Stimulated activated CD4-positive, alpha-beta T cell treated with anti-CD3 and anti-CD28 coated beads, Interleukin-4, amount 100 ng/mL, for 48 hours (primary cell): ENCODE measurements around the gene GGT5.
"Not testable (repeated sequence)": the region's sequence is repeated elsewhere in the genome, so short reads cannot be mapped to it uniquely, and the experiment has no call there.

ENCODE experiments used
- DNase-seq, 2 donors: peaks; one replicate each; pipeline ENCODE4 v3.0.0-alpha.2; 2020; ENCODE audit warnings: low read depth in 2 of 2

Gene GGT5

GRCh38 chr22:24232725-24233124 lies 12.2 kb downstream of the GGT5 start:
- DNase-seq: no peak

DNA sequence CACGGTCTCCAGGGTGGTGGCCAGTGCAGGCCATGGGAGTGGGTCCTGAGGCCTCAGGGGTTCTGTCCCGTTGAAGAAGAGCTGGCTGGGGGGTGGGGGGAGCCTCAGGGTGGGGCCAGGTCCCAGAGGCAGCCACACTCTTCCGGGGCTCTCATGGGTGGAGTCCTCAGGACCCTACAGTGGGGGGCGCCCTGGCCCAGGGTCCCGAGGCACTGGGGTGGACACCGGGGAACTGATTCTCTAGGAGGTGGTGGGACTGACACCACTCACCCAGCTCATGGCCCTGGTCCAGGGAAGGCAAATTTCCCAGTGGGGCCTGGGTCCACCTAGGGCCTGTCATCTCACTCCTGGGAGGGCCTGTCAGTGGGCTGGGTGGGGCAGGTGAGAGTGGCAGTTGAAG lies 12.8 kb downstream of the GGT5 start:
- no peak for DNase-seq

GRCh38 chr22:24231706-24232105 lies 13.2 kb downstream of the GGT5 start:
- DNase-seq: no peak

DNA sequence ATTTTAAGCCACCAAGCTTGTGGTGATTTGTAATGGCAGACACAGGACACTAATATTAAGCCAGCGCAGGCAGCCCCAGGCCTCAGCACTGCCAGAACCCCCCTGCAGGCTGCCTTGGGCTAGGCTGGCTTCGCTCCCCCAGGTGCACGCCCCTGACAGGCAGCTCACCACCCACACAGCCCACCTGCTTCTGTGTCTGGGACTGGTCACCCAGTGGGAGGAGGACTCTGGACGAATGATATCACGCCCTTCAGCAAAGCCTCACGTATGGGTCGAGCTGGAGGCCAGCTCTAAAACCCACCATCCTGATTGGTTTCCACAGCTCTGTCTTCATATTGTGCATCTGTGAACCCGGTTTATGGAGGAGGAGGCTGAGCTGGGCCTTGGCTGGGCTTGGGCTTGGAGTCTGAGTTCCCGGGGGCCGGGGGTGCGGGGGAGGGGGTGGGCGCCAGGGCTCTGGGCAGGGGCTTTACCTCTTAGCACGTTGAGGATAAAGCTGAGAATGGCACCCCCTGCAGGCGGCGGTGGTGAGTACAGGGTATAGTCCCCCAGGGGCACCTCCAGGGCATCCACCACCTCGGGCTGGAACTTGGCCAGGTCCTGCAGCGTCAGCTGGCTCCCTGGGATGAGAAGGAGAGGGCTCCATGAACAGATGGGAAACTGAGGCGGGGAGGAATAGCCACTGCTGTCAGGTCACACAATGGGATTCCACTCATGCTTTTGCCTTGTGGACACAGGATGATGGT lies 13.8 kb downstream of the GGT5 start:
- DNase-seq: peak; percentile 62 to 74

GRCh38 chr22:24225951-24226350 lies 18.9 kb downstream of the GGT5 start:
- DNase-seq: no peak

DNA sequence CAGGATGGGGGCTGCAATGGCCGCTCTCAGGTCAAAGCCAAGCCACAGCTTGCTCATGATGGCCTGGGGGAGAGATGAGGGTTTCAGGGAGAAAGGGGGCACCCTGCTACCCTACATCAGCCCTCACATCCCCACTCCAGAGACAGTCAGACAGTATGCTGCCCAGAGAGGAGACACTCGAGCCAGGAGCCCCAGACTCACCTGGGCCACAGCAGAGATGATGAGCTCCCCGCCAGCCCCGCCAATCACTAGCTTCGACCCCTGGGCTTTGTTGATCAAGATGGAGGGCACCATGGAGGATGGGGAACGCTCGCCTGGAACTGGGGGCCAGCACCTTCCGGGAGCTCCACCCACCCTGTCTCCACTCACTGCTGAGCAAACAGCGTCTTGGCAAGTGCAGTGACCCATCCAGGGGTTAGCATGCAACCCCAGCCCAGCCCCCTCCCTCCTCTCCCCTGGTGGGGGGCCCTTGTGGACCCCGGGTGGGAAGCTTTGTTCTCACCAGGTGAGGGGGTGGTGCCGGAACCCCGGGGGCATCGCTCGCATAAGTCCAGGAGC lies 19.8 kb downstream of the GGT5 start:
- DNase-seq: no peak

- DNase-seq: no peak
These were observed 20.4 kb downstream of the GGT5 start for GRCh38 chr22:24224468-24224867.

GRCh38 chr22:24219750-24220149 lies 25.1 kb downstream of the GGT5 start:
- no peak for DNase-seq

- no peak for DNase-seq
These were observed 27.5 kb downstream of the GGT5 start for GRCh38 chr22:24217384-24217783.

DNA sequence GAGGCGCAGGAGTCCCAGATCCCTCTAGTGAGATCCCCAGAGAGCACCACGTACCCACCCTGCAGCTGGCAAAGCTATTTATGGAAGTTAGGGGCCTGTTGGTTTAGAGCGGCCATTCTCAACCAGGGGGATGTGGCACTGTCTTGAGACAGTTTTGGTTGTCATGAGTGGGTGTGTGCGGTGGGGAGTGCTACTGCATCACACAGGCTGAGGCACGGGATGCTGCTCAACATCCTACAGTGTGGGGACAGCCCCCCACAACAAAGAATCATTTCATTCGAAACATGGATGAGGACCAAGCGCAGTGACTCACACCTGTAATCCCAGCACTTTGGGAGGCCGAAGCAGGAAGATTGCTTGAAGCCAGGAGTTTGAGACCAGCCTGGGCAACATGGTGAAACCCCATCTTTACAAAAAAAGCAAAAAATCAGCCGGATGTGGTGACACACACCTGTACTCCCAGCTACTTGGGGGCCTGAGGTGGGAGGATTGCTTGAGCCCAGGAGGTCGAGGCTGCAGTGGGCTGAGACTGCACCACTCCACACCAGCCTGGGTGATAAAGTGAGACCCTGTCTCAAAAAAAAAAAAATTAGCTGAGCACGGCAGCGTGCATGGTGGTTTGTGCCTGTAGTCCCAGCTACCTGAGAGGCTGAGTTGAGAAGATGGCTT lies 28.2 kb downstream of the GGT5 start:
- no peak for DNase-seq

- no peak for DNase-seq
These were observed 30.2 kb downstream of the GGT5 start for GRCh38 chr22:24214467-24215285.

DNA sequence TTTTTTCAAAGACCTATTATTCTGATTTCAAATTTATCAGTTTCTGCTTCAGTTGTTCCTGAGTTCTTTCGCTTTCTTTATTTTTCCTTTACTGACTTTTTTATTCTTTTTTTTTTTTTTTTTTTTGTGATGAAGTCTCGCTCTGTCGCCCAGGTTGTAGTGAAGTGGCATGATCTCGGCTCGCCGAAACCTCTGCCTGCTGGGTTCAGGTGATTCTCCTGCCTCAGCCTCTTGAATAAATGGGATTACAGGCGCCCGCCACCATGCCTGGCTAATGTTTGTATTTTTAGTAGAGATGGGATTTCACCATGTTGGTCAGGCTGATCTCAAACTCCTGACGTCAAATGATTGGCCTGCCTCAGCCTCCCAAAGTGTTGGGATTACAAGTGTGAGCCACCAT lies 31.8 kb downstream of the GGT5 start:
- DNase-seq: not testable (repeated sequence)

- not testable (repeated sequence) for DNase-seq
These were observed 33.2 kb downstream of the GGT5 start for GRCh38 chr22:24211716-24212115.

DNA sequence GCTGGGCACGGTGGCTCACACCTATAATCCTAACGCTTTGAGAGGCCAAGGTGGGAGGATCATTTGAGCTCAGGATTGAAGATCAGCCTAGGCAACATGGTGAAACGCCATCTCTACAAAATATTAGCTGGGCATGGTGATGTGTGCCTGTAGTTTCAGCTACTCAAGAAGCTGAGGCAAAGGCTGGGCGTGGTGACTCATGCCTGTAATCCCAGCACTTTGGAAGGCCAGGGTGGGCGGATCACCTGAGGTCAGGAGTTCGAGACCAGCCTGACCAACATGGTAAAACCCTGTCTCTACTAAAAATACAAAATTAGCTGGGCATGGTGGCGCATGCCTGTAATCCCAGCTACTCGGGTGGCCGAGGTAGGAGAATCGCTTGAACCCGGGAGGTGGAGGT lies 34.5 kb downstream of the GGT5 start:
- not testable (repeated sequence) for DNase-seq

- no peak for DNase-seq
These were observed 35.2 kb downstream of the GGT5 start for GRCh38 chr22:24209687-24210086.

- DNase-seq: no peak
These were observed 35.9 kb downstream of the GGT5 start for GRCh38 chr22:24209016-24209415.

- no peak for DNase-seq
These were observed 36.7 kb downstream of the GGT5 start for GRCh38 chr22:24208012-24208749.

DNA sequence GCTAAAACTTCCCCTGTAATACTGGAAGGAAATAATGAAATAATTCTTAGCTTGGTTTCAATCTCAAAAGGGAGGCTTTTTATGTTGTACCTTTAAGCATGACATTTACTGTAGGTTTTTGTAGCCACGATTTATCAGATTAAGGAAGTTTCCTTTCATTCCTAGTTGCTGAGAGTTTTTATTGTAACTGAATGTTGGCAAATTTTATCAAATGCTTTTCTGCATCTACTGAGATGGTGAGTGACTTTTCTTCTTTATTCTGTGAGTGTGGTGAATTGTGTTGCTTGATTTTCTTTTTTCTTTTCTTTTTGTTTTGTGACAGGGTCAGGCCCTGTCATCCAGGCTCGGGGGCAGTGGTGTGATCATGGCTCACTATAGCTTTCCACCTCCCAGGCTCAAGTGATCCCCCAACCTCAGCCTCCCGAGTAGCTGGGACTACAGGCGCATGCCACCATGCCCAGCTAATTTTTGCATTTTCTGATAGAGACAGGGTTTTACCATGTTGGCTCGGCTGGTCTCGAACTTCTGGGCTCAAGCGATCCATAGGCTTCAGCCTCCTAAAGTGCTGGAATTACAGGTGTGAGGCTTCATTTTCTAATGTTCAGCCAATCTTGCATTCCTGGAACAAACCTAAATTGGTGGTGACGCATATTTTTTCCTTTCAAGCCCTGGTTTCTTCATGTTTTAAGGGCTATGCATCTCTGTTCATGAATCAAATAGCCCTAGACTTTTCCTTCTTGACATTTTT lies 37.4 kb downstream of the GGT5 start:
- DNase-seq: no peak

- not testable (repeated sequence) for DNase-seq
These were observed 38.2 kb downstream of the GGT5 start for GRCh38 chr22:24206460-24207263.
